Loucy (cell line): ENCODE measurements around the gene APOOL.
"Not testable (repeated sequence)": the region's sequence is repeated elsewhere in the genome, so short reads cannot be mapped to it uniquely, and the experiment has no call there.

Experiments
- H2AFZ ChIP-seq: fragments of 200-600 bp; sonication (generic); 2 replicates; pipeline ENCODE4 v1.6.0; 2016; ENCODE audit warnings: antibody characterized with exemption, mild to moderate bottlenecking, low read length, moderate library complexity
- H3F3A ChIP-seq: fragments of 200-600 bp; 2 replicates; pipeline ENCODE4 v1.6.0; 2016; ENCODE audit warnings: antibody characterized with exemption, low read depth, mild to moderate bottlenecking
- H3K27me3 ChIP-seq: fragments of 200-600 bp; sonication (generic); 2 replicates; pipeline ENCODE4 v1.6.1; 2014; ENCODE audit warnings: low read length, mild to moderate bottlenecking; ENCODE audit not compliant: insufficient read depth, poor library complexity, severe bottlenecking
- H3K36me3 ChIP-seq: fragments of 200-600 bp; sonication (generic); 2 replicates; pipeline ENCODE4 v1.6.1; 2016; ENCODE audit warnings: low read length; ENCODE audit not compliant: insufficient read depth
- H3K4me1 ChIP-seq: fragments of 200-600 bp; sonication (generic); 2 replicates; pipeline ENCODE4 v1.5.1; 2014; ENCODE audit warnings: low read length, mild to moderate bottlenecking; ENCODE audit not compliant: insufficient read depth, poor library complexity, severe bottlenecking
- H3K4me2 ChIP-seq: fragments of 200-600 bp; sonication (generic); 2 replicates; pipeline ENCODE4 v1.6.0; 2014; ENCODE audit warnings: antibody characterized with exemption, low read length, low read depth, mild to moderate bottlenecking; ENCODE audit not compliant: poor library complexity, severe bottlenecking
- H3K4me3 ChIP-seq: fragments of 200-600 bp; sonication (generic); 2 replicates; pipeline ENCODE4 v1.5.1; 2014; ENCODE audit warnings: low read length, mild to moderate bottlenecking, mixed read lengths; ENCODE audit not compliant: poor library complexity, severe bottlenecking
- H3K79me2 ChIP-seq: fragments of 200-600 bp; sonication (generic); 2 replicates; pipeline ENCODE4 v1.6.1; 2014; ENCODE audit warnings: low read length; ENCODE audit not compliant: insufficient read depth
- H3K9ac ChIP-seq: fragments of 200-600 bp; sonication (generic); 2 replicates; pipeline ENCODE4 v1.6.0; 2014; ENCODE audit warnings: mild to moderate bottlenecking, low read depth, low read length, moderate library complexity; ENCODE audit not compliant: poor library complexity, severe bottlenecking
- H3K9me2 ChIP-seq: fragments of 200-600 bp; sonication (generic); replicated peaks from 2 replicates; pipeline ENCODE4 v1.6.1; 2016; ENCODE audit warnings: low read depth, low read length, mixed read lengths
- H3K9me3 ChIP-seq: fragments of 200-600 bp; sonication (generic); 2 replicates; pipeline ENCODE4 v1.6.1; 2014; ENCODE audit warnings: mild to moderate bottlenecking, antibody characterized with exemption, low read length, low read depth; ENCODE audit not compliant: insufficient read depth
- H4K20me1 ChIP-seq: fragments of 200-600 bp; sonication (generic); 2 replicates; pipeline ENCODE4 v1.6.0; 2014; ENCODE audit warnings: antibody characterized with exemption, low read length, mild to moderate bottlenecking; ENCODE audit not compliant: insufficient read depth, poor library complexity, severe bottlenecking
- EZH2phosphoT487 ChIP-seq: fragments of 200-600 bp; IDR thresholded peaks from 2 replicates; pipeline ENCODE4 v1.6.1; 2018; ENCODE audit warnings: antibody characterized with exemption, mild to moderate bottlenecking, moderate library complexity, borderline replicate concordance
- TF ChIP-seq, protein P1 (sequence below): fragments of 200-600 bp; sonication (generic); conservative IDR thresholded peaks from 2 replicates; pipeline ENCODE4 v1.5.1; 2014; ENCODE audit warnings: mild to moderate bottlenecking, antibody characterized with exemption, low read length

The APOOL gene

DNA sequence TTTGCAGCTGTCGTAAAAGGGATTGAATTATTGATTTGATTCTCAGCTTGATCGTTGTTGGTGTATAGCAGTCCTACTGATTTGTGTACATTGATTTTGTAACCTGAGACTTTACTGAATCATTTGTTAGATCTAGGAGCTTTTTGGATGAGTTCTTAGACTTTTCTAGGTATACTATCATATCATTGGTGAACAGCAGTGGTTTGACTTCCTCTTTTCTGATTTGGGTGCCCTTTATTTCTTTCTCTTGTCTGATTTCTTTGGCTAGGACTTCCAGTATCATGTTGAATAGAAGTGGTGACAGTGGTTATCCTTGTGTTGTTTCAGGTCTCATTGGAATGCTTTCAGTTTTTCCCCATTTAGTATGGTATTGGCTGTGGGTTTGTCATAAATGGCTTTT, 8.4 kb downstream of the APOOL start:
- no peaks in the 10 kb centered on the region for H3F3A ChIP-seq
- no peak overlapping the region for H2AFZ ChIP-seq
- no peaks in the 10 kb centered on the region for H4K20me1 ChIP-seq
- no peak for TF ChIP-seq EZH2phosphoT487
- TF ChIP-seq, protein P1, sequence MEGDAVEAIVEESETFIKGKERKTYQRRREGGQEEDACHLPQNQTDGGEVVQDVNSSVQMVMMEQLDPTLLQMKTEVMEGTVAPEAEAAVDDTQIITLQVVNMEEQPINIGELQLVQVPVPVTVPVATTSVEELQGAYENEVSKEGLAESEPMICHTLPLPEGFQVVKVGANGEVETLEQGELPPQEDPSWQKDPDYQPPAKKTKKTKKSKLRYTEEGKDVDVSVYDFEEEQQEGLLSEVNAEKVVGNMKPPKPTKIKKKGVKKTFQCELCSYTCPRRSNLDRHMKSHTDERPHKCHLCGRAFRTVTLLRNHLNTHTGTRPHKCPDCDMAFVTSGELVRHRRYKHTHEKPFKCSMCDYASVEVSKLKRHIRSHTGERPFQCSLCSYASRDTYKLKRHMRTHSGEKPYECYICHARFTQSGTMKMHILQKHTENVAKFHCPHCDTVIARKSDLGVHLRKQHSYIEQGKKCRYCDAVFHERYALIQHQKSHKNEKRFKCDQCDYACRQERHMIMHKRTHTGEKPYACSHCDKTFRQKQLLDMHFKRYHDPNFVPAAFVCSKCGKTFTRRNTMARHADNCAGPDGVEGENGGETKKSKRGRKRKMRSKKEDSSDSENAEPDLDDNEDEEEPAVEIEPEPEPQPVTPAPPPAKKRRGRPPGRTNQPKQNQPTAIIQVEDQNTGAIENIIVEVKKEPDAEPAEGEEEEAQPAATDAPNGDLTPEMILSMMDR = no peak
- peaks cover 3% of the 10 kb centered on the region for H3K4me1 ChIP-seq
- H3K79me2 ChIP-seq = no peaks in the 10 kb centered on the region
- no peak overlapping the region for H3K9ac ChIP-seq
- no peak overlapping the region for H3K4me2 ChIP-seq
- no peaks in the 10 kb centered on the region for H3K36me3 ChIP-seq
- H3K9me2 ChIP-seq = no peaks in the 10 kb centered on the region
- H3K4me3 ChIP-seq = no peak overlapping the region
- no peaks in the 10 kb centered on the region for H3K9me3 ChIP-seq
- no peaks in the 10 kb centered on the region for H3K27me3 ChIP-seq

DNA sequence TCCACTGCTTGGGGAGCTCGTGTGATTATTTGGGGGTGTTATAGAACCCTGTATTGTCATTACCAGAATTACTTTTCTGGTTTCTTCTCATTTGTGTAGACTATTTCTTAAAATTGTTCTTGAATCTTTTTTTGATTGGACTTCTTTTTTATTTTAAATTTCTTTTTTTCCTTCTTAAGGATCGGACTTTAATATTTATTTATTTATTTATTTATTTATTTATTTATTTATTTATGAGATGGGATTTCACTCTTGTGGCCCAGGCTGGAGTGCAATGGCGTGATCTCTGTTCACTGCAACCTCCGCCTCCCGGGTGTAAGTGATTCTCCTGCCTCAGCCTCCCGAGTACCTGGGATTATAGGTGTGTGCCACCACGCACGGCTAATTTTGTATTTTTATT, 11.7 kb downstream of the APOOL start:
- H2AFZ ChIP-seq, H3K36me3 ChIP-seq, H3K27me3 ChIP-seq: not testable (repeated sequence)

DNA sequence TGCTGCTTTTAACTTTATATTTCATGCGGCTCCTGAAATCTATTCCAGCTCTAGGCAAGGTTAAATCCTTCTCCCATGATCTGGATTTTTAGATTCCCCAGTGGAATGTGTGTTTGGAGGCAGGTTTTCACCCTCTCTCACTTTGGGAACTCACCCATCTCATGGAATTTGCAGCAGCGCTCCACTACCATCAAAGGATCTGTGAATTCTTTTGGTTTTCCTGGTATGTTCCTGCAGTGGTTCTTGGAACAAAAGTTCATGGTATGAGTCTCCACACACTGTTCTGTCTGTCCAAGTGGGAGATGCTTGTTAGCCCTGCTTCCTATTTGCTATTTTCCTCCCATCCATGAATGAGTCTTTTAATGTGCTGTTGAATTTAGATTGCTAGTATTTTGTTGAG, 14.0 kb downstream of the APOOL start:
- Histone ChIP-seq H2AFZ (no peak overlapping the region), H3F3A (no peaks in the 10 kb centered on the region), H3K36me3 (0 out of 2 replicates have a peak, but pooled peaks cover 3% of the 10 kb centered on the region), H3K4me2 (no peak overlapping the region), H3K4me1 (no peaks in the 10 kb centered on the region), H4K20me1 (no peaks in the 10 kb centered on the region), H3K27me3 (no peaks in the 10 kb centered on the region), H3K79me2 (peaks cover 5% of the 10 kb centered on the region; the same call in 1 of the 2 replicates), H3K4me3 (no peak overlapping the region), H3K9ac (no peak overlapping the region), H3K9me3 (no peaks in the 10 kb centered on the region), H3K9me2 (no peaks in the 10 kb centered on the region)
- TF ChIP-seq, protein P1 = no peak
- no peak for TF ChIP-seq EZH2phosphoT487

More for the DNA sequence above, 11.7 kb downstream of the APOOL start:
- not testable (repeated sequence) for H3K9me2 ChIP-seq, H3K4me2 ChIP-seq, H3K4me1 ChIP-seq, H4K20me1 ChIP-seq, H3K4me3 ChIP-seq, H3K9me3 ChIP-seq, H3F3A ChIP-seq, H3K9ac ChIP-seq, H3K79me2 ChIP-seq

DNA sequence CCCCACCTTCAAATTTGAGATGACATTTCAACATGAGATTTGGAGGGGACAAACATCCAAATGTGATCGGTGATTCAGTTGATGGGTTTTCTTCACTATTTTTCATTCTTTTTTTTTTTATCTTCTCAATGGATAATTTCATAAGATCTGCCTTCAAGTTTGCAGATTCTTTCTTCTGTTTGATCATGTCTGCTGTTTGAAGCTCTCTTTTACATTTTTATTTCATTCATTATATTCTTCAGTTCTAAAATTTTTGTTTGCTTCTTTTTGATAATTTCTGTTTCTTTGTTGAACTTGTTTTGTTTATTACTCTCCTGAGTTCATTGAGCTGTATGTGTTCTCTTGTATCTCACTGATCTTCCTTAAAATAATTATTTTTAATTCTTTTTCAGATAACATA, 14.8 kb downstream of the APOOL start:
- no peaks in the 10 kb centered on the region for H3K9me2 ChIP-seq
- no peaks in the 10 kb centered on the region for H4K20me1 ChIP-seq
- no peaks in the 10 kb centered on the region for H3K4me1 ChIP-seq
- H3K9ac ChIP-seq = no peak overlapping the region
- no peaks in the 10 kb centered on the region for H3F3A ChIP-seq
- no peaks in the 10 kb centered on the region for H3K27me3 ChIP-seq
- H3K79me2 ChIP-seq = peaks cover 5% of the 10 kb centered on the region; the same call in 1 of the 2 replicates
- no peak overlapping the region for H3K4me3 ChIP-seq
- no peak overlapping the region for H2AFZ ChIP-seq
- H3K36me3 ChIP-seq = 0 out of 2 replicates have a peak, but pooled peaks cover 3% of the 10 kb centered on the region
- no peak overlapping the region for H3K4me2 ChIP-seq
- TF ChIP-seq, protein P1 = no peak
- TF ChIP-seq EZH2phosphoT487 = no peak
- no peaks in the 10 kb centered on the region for H3K9me3 ChIP-seq
